ENCODE results near the gene ZBTB25.

- TF ChIP-seq GATA2 (IDR thresholded peaks at IDR 0.05; ENCODE audit: low read depth, low read length) (no peak), GATA3 (IDR thresholded peaks at IDR 0.05; ENCODE audit: low read depth, low read length) (no peak)
These were observed 53.4 kb downstream of the ZBTB25 start for GRCh38 chr14:64450255-64450654.
